Muscle of leg (tissue), 11 donors: ENCODE data around the gene SHB. TPM values are rescaled to one million over a fixed set of nuclear protein-coding genes. Genes with fewer than 3 reads are reported as not detected.

Experiments
- DNase-seq: peaks from one replicate; pipeline ENCODE4 v3.0.0; 2013
- H3K27ac ChIP-seq: one replicate; pipeline ENCODE4 v1.5.1; 2013; ENCODE audit warnings: mild to moderate bottlenecking, low read length, control low read depth
- H3K27me3 ChIP-seq: one replicate; pipeline ENCODE4 v1.6.1; 2013; ENCODE audit warnings: low read length; ENCODE audit not compliant: control insufficient read depth, insufficient read depth
- H3K36me3 ChIP-seq: one replicate; pipeline ENCODE4 v1.6.1; 2013; ENCODE audit warnings: low read length; ENCODE audit not compliant: control insufficient read depth, insufficient read depth
- H3K4me1 ChIP-seq: one replicate; pipeline ENCODE4 v1.6.1; 2013; ENCODE audit warnings: low read length; ENCODE audit not compliant: control insufficient read depth, insufficient read depth
- H3K4me3 ChIP-seq: one replicate; pipeline ENCODE4 v1.5.1; 2013; ENCODE audit warnings: low read length, control low read depth
- H3K9me3 ChIP-seq: replicated peaks from 2 replicates; pipeline ENCODE4 v1.6.1; 2013; ENCODE audit warnings: low read depth, low read length; ENCODE audit not compliant: control insufficient read depth
- WGBS: methylation state at CpG from one replicate; pipeline ENCODE4 v1.1.5; 2013; ENCODE audit warnings: missing lambda C conversion rate; ENCODE audit not compliant: insufficient coverage; 5-methylcytosine and 5-hydroxymethylcytosine counted together
- polyA plus RNA-seq, 8 donors: library from polyadenylated mRNA; unstranded; fragments of 120-200 nt; gene quantifications; one replicate each; pipeline versions ENCODE4 v1.2.1 to v1.2.3, GENCODE V29; 2013; ENCODE audit warnings: inconsistent platforms in 1 of 8, low replicate concordance in 1 of 8; ENCODE audit not compliant: insufficient read length in 8 of 8, insufficient read depth in 1 of 8
- total RNA-seq: library from RNA; stranded (reverse); fragments of 120-200 nt; gene quantifications from one replicate; pipeline ENCODE4 v1.2.4, GENCODE V29; 2013

Gene SHB
- total and polyA plus RNA-seq, 9 donors, result 5.0 to 9.1 (median 6.2) TPM

GRCh38 chr9:38016375-38017135 lies 52.5 kb downstream of the SHB start:
- Histone ChIP-seq H3K4me1 (peaks cover 47% of the 10 kb centered on the region), H3K4me3 (no peak overlapping the region)

GRCh38 chr9:38015906-38016305 lies 53.1 kb downstream of the SHB start:
- DNase-seq, result no peak
- Histone ChIP-seq H3K36me3 (peaks cover 22% of the 10 kb centered on the region), H3K27ac (no peak overlapping the region), H3K27me3 (no peaks in the 10 kb centered on the region), H3K4me1 (peaks cover 47% of the 10 kb centered on the region), H3K4me3 (no peak overlapping the region), H3K9me3 (no peaks in the 10 kb centered on the region)
- 94% methylated on average over 6 of the region's 7 CpGs for WGBS

More at GRCh38 chr9:38016375-38017135, 52.5 kb downstream of the SHB start:
- no peaks in the 10 kb centered on the region for H3K9me3 ChIP-seq
- WGBS, result 36% methylated on average over 8 of the region's 12 CpGs
- no peaks in the 10 kb centered on the region for H3K27me3 ChIP-seq
- peaks cover 22% of the 10 kb centered on the region for H3K36me3 ChIP-seq
- peak overlapping the region; percentile 72 for H3K27ac ChIP-seq
- DNase-seq, result peak; percentile 61

GRCh38 chr9:38015266-38015665 lies 53.8 kb downstream of the SHB start:
- Histone ChIP-seq H3K36me3 (peaks cover 22% of the 10 kb centered on the region), H3K9me3 (no peaks in the 10 kb centered on the region), H3K27me3 (no peaks in the 10 kb centered on the region), H3K27ac (no peak overlapping the region), H3K4me3 (no peak overlapping the region), H3K4me1 (peaks cover 44% of the 10 kb centered on the region)
- no peak for DNase-seq
- WGBS, result 30% methylated on average over 4 of the region's 4 CpGs

GRCh38 chr9:38012767-38013450 lies 56.1 kb downstream of the SHB start:
- Histone ChIP-seq H3K9me3 (no peaks in the 10 kb centered on the region), H3K27ac (no peak overlapping the region), H3K4me3 (no peak overlapping the region), H3K4me1 (peaks cover 38% of the 10 kb centered on the region), H3K36me3 (peaks cover 22% of the 10 kb centered on the region), H3K27me3 (no peaks in the 10 kb centered on the region)
- WGBS, result 82% methylated on average over 7 of the region's 9 CpGs
- no peak for DNase-seq

GRCh38 chr9:38011991-38012390 lies 57.0 kb downstream of the SHB start:
- no peaks in the 10 kb centered on the region for H3K27me3 ChIP-seq
- H3K36me3 ChIP-seq, result peaks cover 22% of the 10 kb centered on the region
- H3K4me1 ChIP-seq, result peaks cover 33% of the 10 kb centered on the region
- H3K27ac ChIP-seq, result no peak overlapping the region
- no peak overlapping the region for H3K4me3 ChIP-seq
- DNase-seq, result no peak
- no peaks in the 10 kb centered on the region for H3K9me3 ChIP-seq
- WGBS, result 76% methylated on average over 3 of the region's 5 CpGs

GRCh38 chr9:38010918-38011704 lies 57.9 kb downstream of the SHB start:
- WGBS, result 81% methylated on average over 6 of the region's 7 CpGs
- H3K36me3 ChIP-seq, result peaks cover 22% of the 10 kb centered on the region
- H3K4me3 ChIP-seq, result no peak overlapping the region
- peaks cover 28% of the 10 kb centered on the region for H3K4me1 ChIP-seq
- no peak for DNase-seq
- no peak overlapping the region for H3K27ac ChIP-seq
- no peaks in the 10 kb centered on the region for H3K9me3 ChIP-seq
- H3K27me3 ChIP-seq, result no peaks in the 10 kb centered on the region

- no peak for DNase-seq
- H3K27ac ChIP-seq, result no peak overlapping the region
- H3K9me3 ChIP-seq, result no peaks in the 10 kb centered on the region
- no peak overlapping the region for H3K4me3 ChIP-seq
- no peaks in the 10 kb centered on the region for H3K27me3 ChIP-seq
- peaks cover 16% of the 10 kb centered on the region for H3K36me3 ChIP-seq
- peaks cover 24% of the 10 kb centered on the region for H3K4me1 ChIP-seq
- WGBS, result 100% methylated on average over 2 of the region's 4 CpGs
Measured at GRCh38 chr9:38009990-38010389, 59.0 kb downstream of the SHB start.

- no peak overlapping the region for H3K27ac ChIP-seq
- WGBS, result 67% methylated on average over 1 of the region's 5 CpGs
- H3K9me3 ChIP-seq, result no peaks in the 10 kb centered on the region
- no peak overlapping the region for H3K4me3 ChIP-seq
- peaks cover 8% of the 10 kb centered on the region for H3K36me3 ChIP-seq
- no peak for DNase-seq
- peaks cover 24% of the 10 kb centered on the region for H3K4me1 ChIP-seq
- H3K27me3 ChIP-seq, result no peaks in the 10 kb centered on the region
Measured at GRCh38 chr9:38009035-38009501, 60.0 kb downstream of the SHB start.

GRCh38 chr9:38008168-38009034 lies 60.6 kb downstream of the SHB start:
- Histone ChIP-seq H3K27me3 (no peaks in the 10 kb centered on the region), H3K27ac (peak overlapping the region; percentile 17), H3K4me1 (peaks cover 26% of the 10 kb centered on the region), H3K9me3 (no peaks in the 10 kb centered on the region), H3K36me3 (peaks cover 4% of the 10 kb centered on the region), H3K4me3 (no peak overlapping the region)
- 53% methylated on average over 8 of the region's 10 CpGs for WGBS
- DNase-seq, result no peak
